Activated T-helper 17 cell treated with anti-CD3 and anti-CD28 coated beads, Interleukin-2, amount 50 U/mL, for 72 hours (primary cell): ENCODE data around the gene CCT5. TPM values are rescaled to one million over a fixed set of nuclear protein-coding genes. Genes with fewer than 3 reads are reported as not detected.
"Not testable (repeated sequence)": the region's sequence is repeated elsewhere in the genome, so short reads cannot be mapped to it uniquely, and the experiment has no call there.

ENCODE experiments used
- ATAC-seq: fragments of 150-1000 bp; cut with Tn5 transposase; replicated peaks from 2 replicates; pipeline ENCODE4 v1.10.0; 2021; ENCODE audit warnings: mild to moderate bottlenecking, moderate library complexity
- H3K27ac Mint-ChIP-seq: one replicate; pipeline ENCODE4 v1.8.0; 2022; ENCODE audit warnings: mixed read lengths
- H3K27me3 Mint-ChIP-seq: one replicate; pipeline ENCODE4 v1.8.0; 2022; ENCODE audit warnings: mixed read lengths
- H3K36me3 Mint-ChIP-seq: one replicate; pipeline ENCODE4 v1.8.0; 2022; ENCODE audit warnings: low read depth, mild to moderate bottlenecking, mixed read lengths
- H3K4me1 Mint-ChIP-seq: one replicate; pipeline ENCODE4 v1.8.0; 2022; ENCODE audit warnings: mixed read lengths
- H3K4me3 Mint-ChIP-seq: one replicate; pipeline ENCODE4 v1.8.0; 2022; ENCODE audit warnings: mild to moderate bottlenecking, mixed read lengths
- H3K9me3 Mint-ChIP-seq: one replicate; pipeline ENCODE4 v1.8.0; 2022; ENCODE audit warnings: mixed read lengths
- total RNA-seq, 2 donors: library from RNA; stranded (reverse); gene quantifications; one replicate each; pipeline ENCODE4 v1.2.3, GENCODE V29; 2022

The CCT5 gene
- total RNA-seq, 2 donors from 2014 or later, result 188 to 476 TPM

- H3K27ac Mint-ChIP-seq, result no peak overlapping the region
- H3K4me1 Mint-ChIP-seq, result peaks cover 10% of the 10 kb centered on the region
- H3K36me3 Mint-ChIP-seq, result no peaks in the 10 kb centered on the region
- no peaks in the 10 kb centered on the region for H3K9me3 Mint-ChIP-seq
- peak overlapping the region; percentile 41 for H3K4me3 Mint-ChIP-seq
- no peak for ATAC-seq
- H3K27me3 Mint-ChIP-seq, result peaks cover 24% of the 10 kb centered on the region
Measured at GRCh38 chr5:10308844-10309243, 58.8 kb downstream of the CCT5 start.

- Mint-ChIP-seq H3K4me1 (peaks cover 10% of the 10 kb centered on the region), H3K27me3 (peaks cover 24% of the 10 kb centered on the region), H3K9me3 (no peaks in the 10 kb centered on the region), H3K27ac (no peak overlapping the region), H3K4me3 (no peak overlapping the region), H3K36me3 (no peaks in the 10 kb centered on the region)
- ATAC-seq, result peak; percentile 48
Measured at GRCh38 chr5:10310066-10310779, 60.1 kb downstream of the CCT5 start.

GRCh38 chr5:10310835-10311570 lies 60.9 kb downstream of the CCT5 start:
- not testable (repeated sequence) for H3K9me3 Mint-ChIP-seq, H3K36me3 Mint-ChIP-seq, H3K4me1 Mint-ChIP-seq, H3K27ac Mint-ChIP-seq, H3K4me3 Mint-ChIP-seq
- ATAC-seq, result peak; percentile 87
- H3K27me3 Mint-ChIP-seq, result peaks cover 22% of the 10 kb centered on the region

GRCh38 chr5:10311595-10312425 lies 61.7 kb downstream of the CCT5 start:
- peaks cover 15% of the 10 kb centered on the region for H3K27me3 Mint-ChIP-seq
- ATAC-seq, result no peak
- H3K27ac Mint-ChIP-seq, result no peak overlapping the region
- peaks cover 10% of the 10 kb centered on the region for H3K4me1 Mint-ChIP-seq
- no peaks in the 10 kb centered on the region for H3K9me3 Mint-ChIP-seq
- H3K4me3 Mint-ChIP-seq, result no peak overlapping the region
- H3K36me3 Mint-ChIP-seq, result no peaks in the 10 kb centered on the region

- no peaks in the 10 kb centered on the region for H3K36me3 Mint-ChIP-seq
- no peak for ATAC-seq
- no peaks in the 10 kb centered on the region for H3K9me3 Mint-ChIP-seq
- H3K4me3 Mint-ChIP-seq, result no peak overlapping the region
- peaks cover 4% of the 10 kb centered on the region for H3K27me3 Mint-ChIP-seq
- no peak overlapping the region for H3K27ac Mint-ChIP-seq
- H3K4me1 Mint-ChIP-seq, result peaks cover 10% of the 10 kb centered on the region
Measured at GRCh38 chr5:10315201-10315600, 65.1 kb downstream of the CCT5 start.

Other genes starting within 250 kb of the CCT5 start
- gene ATPSCKMT, start 392 bp upstream of the CCT5 start, total RNA-seq, result 10 to 100 TPM; 12.9 to 24.9 TPM
- under 1 TPM; 0.80 to 0.82 TPM for gene CMBL, start 57.6 kb downstream of the CCT5 start, total RNA-seq
- gene MARCHF6, start 103.4 kb downstream of the CCT5 start, total RNA-seq, result 100 to 1,000 TPM in 1 of 2 donors, 10 to 100 TPM in 1; 87.7 to 157 TPM
- 1 to 10 TPM in 1 of 2 donors, under 1 TPM in 1; 0.66 to 1.0 TPM for gene ROPN1L, start 191.6 kb downstream of the CCT5 start, total RNA-seq